K562 (cell line): ENCODE measurements around the gene C17orf50. TPM values are rescaled to one million over a fixed set of nuclear protein-coding genes. Genes with fewer than 3 reads are reported as not detected.

ENCODE experiments used
- CHD2 ChIP-seq: IDR thresholded peaks from 2 replicates; pipeline ENCODE4 v1.6.1; 2011; ENCODE audit warnings: low read depth, low read length
- FIP1L1 ChIP-seq: fragments of 200-400 bp; formaldehyde crosslinking; IDR thresholded peaks from 2 replicates; pipeline ENCODE4 v1.6.1; 2018; ENCODE audit warnings: mild to moderate bottlenecking, low read depth, low read length; ENCODE audit not compliant: poor library complexity, severe bottlenecking
- IFI16 ChIP-seq: fragments of 250-450 bp; sonication (Bioruptor Pico); IDR thresholded peaks from 2 replicates; pipeline ENCODE4 v2.1.2; 2022; ENCODE audit warnings: mild to moderate bottlenecking, inconsistent platforms
- NR4A1 ChIP-seq, 2 experiments: fragments of 250-450 bp in 1 of 2; fragments of 450-650 bp in 1 of 2; sonication (Bioruptor Pico) in 1 of 2; IDR thresholded peaks; 2 replicates each; pipeline versions ENCODE4 v1.4.0 to v1.6.1; 2016 to 2020; ENCODE audit warnings: mild to moderate bottlenecking in 2 of 2, missing compliant biosample characterization in 1 of 2, missing genetic modification characterization in 1 of 2, moderate library complexity in 1 of 2
- POLR2A ChIP-seq: fragments of 450-650 bp; conservative IDR thresholded peaks from 2 replicates; pipeline ENCODE4 v1.6.1; 2016
- RB1 ChIP-seq: fragments of 450-650 bp; IDR thresholded peaks from 2 replicates; pipeline ENCODE4 v1.6.1; 2017; ENCODE audit warnings: low read depth, mild to moderate bottlenecking
- RBM17 ChIP-seq: fragments of 200-400 bp; formaldehyde crosslinking; IDR thresholded peaks from 2 replicates; pipeline ENCODE4 v1.6.1; 2017; ENCODE audit warnings: low read depth, mild to moderate bottlenecking, low read length, borderline replicate concordance
- SIN3A ChIP-seq, 2 experiments: fragments of 150-350 bp in 1 of 2; IDR thresholded peaks; 2 replicates each; pipeline ENCODE4 v1.6.1; 2011 to 2016; ENCODE audit warnings: borderline replicate concordance in 2 of 2, low read depth in 2 of 2, low read length in 2 of 2, mild to moderate bottlenecking in 2 of 2, moderate library complexity in 2 of 2; ENCODE audit not compliant: control insufficient read depth in 1 of 2
- SLC30A9 ChIP-seq: fragments of 250-450 bp; sonication (Bioruptor Pico); IDR thresholded peaks from 2 replicates; pipeline ENCODE4 v1.8.0; 2022; ENCODE audit warnings: mild to moderate bottlenecking, moderate library complexity
- SMARCB1 ChIP-seq: IDR thresholded peaks from 2 replicates; pipeline ENCODE4 v1.6.1; 2011; ENCODE audit warnings: improper control_type of control experiment, low read depth; ENCODE audit not compliant: insufficient read length
- SRSF7 ChIP-seq: fragments of 200-400 bp; formaldehyde crosslinking; optimal IDR thresholded peaks from 2 replicates; pipeline ENCODE3; 2017; ENCODE audit warnings: mild to moderate bottlenecking, low read depth, low read length
- U2AF1 ChIP-seq: fragments of 200-400 bp; formaldehyde crosslinking; optimal IDR thresholded peaks from 2 replicates; pipeline ENCODE3; 2017; ENCODE audit warnings: mild to moderate bottlenecking, low read depth, low read length, moderate library complexity
- ZKSCAN1 ChIP-seq: fragments of 150-350 bp; IDR thresholded peaks from 2 replicates; pipeline ENCODE4 v1.6.1; 2016; ENCODE audit warnings: low read depth, low read length
- ZKSCAN8 ChIP-seq: fragments of 200-800 bp; sonication (Bioruptor generic); IDR thresholded peaks from 2 replicates; pipeline ENCODE4 v1.6.1; 2016; ENCODE audit warnings: missing genetic modification characterization, missing compliant biosample characterization
- ZNF165 ChIP-seq: fragments of 250-450 bp; sonication (Bioruptor Pico); IDR thresholded peaks from 2 replicates; pipeline ENCODE4 v1.4.0; 2020; ENCODE audit warnings: borderline replicate concordance
- ZNF347 ChIP-seq: fragments of 450-650 bp; formaldehyde crosslinking; IDR thresholded peaks from 2 replicates; pipeline ENCODE4 v1.4.0; 2020; ENCODE audit warnings: low read depth, mild to moderate bottlenecking, moderate library complexity
- ZNF589 ChIP-seq: fragments of 200-800 bp; sonication (Bioruptor generic); IDR thresholded peaks from 2 replicates; pipeline ENCODE4 v1.6.1; 2016; ENCODE audit warnings: low read depth, missing genetic modification characterization, missing compliant biosample characterization
- ZNF77 ChIP-seq: fragments of 250-450 bp; sonication (Bioruptor Pico); IDR thresholded peaks from 2 replicates; pipeline ENCODE4 v1.5.0; 2020
- polyA plus RNA-seq, 8 experiments: library from polyadenylated mRNA; depleted of rRNA in 4 of 8; stranded (reverse) in 5 of 8; unstranded in 3 of 8; fragments of >200 nt; fragmentation: Nextera tagmentation in 2 of 8; fragmentation: Illumina TruSeq in 1 of 8; extraction: Ambion mirVana in 2 of 8; extraction: Trizol in 1 of 8; gene quantifications; 2 replicates each; pipeline versions ENCODE4 v1.2.1 to v1.2.3, GENCODE V29; 2011 to 2014; ENCODE audit warnings: inconsistent platforms in 1 of 8, missing spikeins in 1 of 8
- total RNA-seq, 7 experiments: library from RNA; depleted of rRNA in 6 of 7; stranded (reverse); fragments of >200 nt in 6 of 7; fragmentation: Illumina TruSeq in 2 of 7; extraction: Trizol in 2 of 7; gene quantifications; 2 replicates each; pipeline versions ENCODE4 v1.2.1 to v1.2.3, GENCODE V29; 2011 to 2021; ENCODE audit warnings: low replicate concordance in 1 of 7
- TF ChIP-seq, protein P1 (sequence below), 2 experiments: IDR thresholded peaks in 1 of 2; conservative IDR thresholded peaks in 1 of 2; 2 replicates each; pipeline ENCODE4 v1.6.1; 2016; ENCODE audit warnings: low read depth in 2 of 2, mild to moderate bottlenecking in 1 of 2, missing compliant biosample characterization in 1 of 2, missing genetic modification characterization in 1 of 2, moderate library complexity in 1 of 2
- TF ChIP-seq, protein P2 (sequence below), 2 experiments: IDR thresholded peaks; 2 replicates each; pipeline ENCODE4 v1.6.1; 2012; ENCODE audit warnings: improper control_type of control experiment in 2 of 2, low read depth in 2 of 2, low read length in 2 of 2, borderline replicate concordance in 1 of 2

The C17orf50 gene
- total and polyA plus RNA-seq, 9 of the 15 experiments (the other 6 are each of a cell fraction or from before 2014, with no cell fraction given): not detected

DNA sequence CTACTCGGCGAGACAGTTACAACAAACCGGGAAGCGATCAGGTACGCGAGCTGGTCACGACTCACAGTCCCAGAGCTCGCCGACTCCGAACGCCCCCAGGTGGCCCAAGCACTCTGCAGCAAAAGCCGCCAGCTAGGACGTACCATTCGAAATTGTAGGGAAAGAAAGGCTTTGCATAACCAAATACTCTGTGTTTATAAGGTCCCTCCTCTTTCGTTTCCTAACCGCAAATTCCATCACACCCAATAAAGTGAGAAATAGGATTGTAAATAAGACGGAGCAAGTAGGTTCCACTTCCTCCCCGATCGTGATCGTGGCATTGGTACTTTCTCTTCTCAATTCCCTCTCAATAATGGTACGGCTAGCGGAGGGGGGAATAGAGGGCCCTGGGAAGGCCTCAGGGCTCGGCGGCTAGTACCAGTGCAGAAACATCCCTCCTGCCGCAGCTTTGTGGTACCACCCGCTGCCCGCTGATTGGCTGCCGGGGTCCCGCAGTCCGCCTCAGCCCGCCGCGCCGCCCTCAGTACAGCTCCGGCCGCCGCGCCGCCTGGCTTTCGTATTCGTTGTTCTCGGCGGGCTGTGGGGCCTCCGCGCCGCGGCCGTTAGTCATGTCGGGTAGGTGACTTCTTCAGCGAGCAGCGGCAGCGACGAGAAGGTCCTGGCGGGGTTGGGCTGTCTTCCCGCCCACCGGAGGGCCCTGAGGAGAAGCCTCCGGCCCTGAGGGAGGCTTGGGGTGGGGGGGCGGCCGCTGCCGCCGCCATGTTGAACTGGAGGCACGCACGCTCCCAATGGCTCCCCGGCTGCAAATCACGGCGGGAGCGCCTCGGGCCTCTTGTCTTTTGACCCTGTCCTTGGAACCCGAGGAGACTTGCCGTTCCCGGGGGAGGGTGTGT, 48.5 kb downstream of the C17orf50 start, which contains the start of gene TAF15 (continued):
- TF ChIP-seq ZNF347 (CRISPR knock-in tag) (no peak), ZNF77 (CRISPR knock-in tag) (no peak), ZKSCAN1 (no peak), ZNF589 (CRISPR knock-in tag) (no peak), ZKSCAN8 (CRISPR knock-in tag) (no peak), FIP1L1 (peak; percentile 67), SIN3A (IDR thresholded peaks at IDR 0.05; ENCODE audit: borderline replicate concordance in 2 of 2, control insufficient read depth in 1 of 2, low read depth in 2 of 2, low read length in 2 of 2) (peak; percentile 59 to 65; a peak in 2 of 4 replicates), IFI16 (CRISPR knock-in tag) (no peak), SLC30A9 (CRISPR knock-in tag) (no peak), NR4A1 (CRISPR knock-in tag; IDR thresholded peaks at IDR 0.05) (no peak), NR4A1 (tag; IDR thresholded peaks at IDR 0.05) (no peak), RB1 (peak; percentile 92), RBM17 (no peak), U2AF1 (peak; percentile 86), POLR2A (peak; percentile 99), ZNF165 (CRISPR knock-in tag) (0 out of 2 replicates have a peak, but pooled peaks have one; percentile 38), SRSF7 (no peak), CHD2 (no peak), SMARCB1 (no peak)
- TF ChIP-seq, protein P1, sequence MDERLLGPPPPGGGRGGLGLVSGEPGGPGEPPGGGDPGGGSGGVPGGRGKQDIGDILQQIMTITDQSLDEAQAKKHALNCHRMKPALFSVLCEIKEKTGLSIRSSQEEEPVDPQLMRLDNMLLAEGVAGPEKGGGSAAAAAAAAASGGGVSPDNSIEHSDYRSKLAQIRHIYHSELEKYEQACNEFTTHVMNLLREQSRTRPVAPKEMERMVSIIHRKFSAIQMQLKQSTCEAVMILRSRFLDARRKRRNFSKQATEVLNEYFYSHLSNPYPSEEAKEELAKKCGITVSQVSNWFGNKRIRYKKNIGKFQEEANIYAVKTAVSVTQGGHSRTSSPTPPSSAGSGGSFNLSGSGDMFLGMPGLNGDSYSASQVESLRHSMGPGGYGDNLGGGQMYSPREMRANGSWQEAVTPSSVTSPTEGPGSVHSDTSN (CRISPR knock-in tag; IDR thresholded peaks at IDR 0.05; ENCODE audit: low read depth): no peak
- TF ChIP-seq, protein P1 (tag; conservative IDR thresholded peaks at IDR 0.05; ENCODE audit: low read depth): no peak
- TF ChIP-seq, protein P2, sequence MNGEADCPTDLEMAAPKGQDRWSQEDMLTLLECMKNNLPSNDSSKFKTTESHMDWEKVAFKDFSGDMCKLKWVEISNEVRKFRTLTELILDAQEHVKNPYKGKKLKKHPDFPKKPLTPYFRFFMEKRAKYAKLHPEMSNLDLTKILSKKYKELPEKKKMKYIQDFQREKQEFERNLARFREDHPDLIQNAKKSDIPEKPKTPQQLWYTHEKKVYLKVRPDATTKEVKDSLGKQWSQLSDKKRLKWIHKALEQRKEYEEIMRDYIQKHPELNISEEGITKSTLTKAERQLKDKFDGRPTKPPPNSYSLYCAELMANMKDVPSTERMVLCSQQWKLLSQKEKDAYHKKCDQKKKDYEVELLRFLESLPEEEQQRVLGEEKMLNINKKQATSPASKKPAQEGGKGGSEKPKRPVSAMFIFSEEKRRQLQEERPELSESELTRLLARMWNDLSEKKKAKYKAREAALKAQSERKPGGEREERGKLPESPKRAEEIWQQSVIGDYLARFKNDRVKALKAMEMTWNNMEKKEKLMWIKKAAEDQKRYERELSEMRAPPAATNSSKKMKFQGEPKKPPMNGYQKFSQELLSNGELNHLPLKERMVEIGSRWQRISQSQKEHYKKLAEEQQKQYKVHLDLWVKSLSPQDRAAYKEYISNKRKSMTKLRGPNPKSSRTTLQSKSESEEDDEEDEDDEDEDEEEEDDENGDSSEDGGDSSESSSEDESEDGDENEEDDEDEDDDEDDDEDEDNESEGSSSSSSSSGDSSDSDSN (IDR thresholded peaks at IDR 0.05; ENCODE audit: borderline replicate concordance in 1 of 2, low read depth in 2 of 2, low read length in 2 of 2): peak in 1 of 2 experiments; percentile 28; a peak in 1 of 4 replicates
